H1 (cell line): ENCODE data around the gene RCAN3. TPM values are rescaled to one million over a fixed set of nuclear protein-coding genes. Genes with fewer than 3 reads are reported as not detected.

Experiments
- CHD7 ChIP-seq: fragments of 300-600 bp; sonication (generic); IDR thresholded peaks from 2 replicates; pipeline ENCODE4 v1.7.1; 2012; ENCODE audit warnings: low read length, moderate library complexity, mild to moderate bottlenecking, inconsistent platforms; ENCODE audit not compliant: insufficient replicate concordance
- RBBP5 ChIP-seq: IDR thresholded peaks from 2 replicates; pipeline ENCODE4 v1.7.1; 2012; ENCODE audit warnings: low read depth, mild to moderate bottlenecking, inconsistent platforms, low read length, moderate library complexity, borderline replicate concordance
- SRF ChIP-seq: IDR thresholded peaks from 2 replicates; pipeline ENCODE4 v1.6.1; 2011; ENCODE audit warnings: mild to moderate bottlenecking, low read depth, low read length, moderate library complexity
- SUZ12 ChIP-seq: fragments of 200-600 bp; sonication (generic); IDR thresholded peaks from 2 replicates; pipeline ENCODE4 v1.6.1; 2012; ENCODE audit warnings: mild to moderate bottlenecking, inconsistent platforms, low read length, moderate library complexity, mixed read lengths
- polyA plus RNA-seq, 7 experiments: library from polyadenylated mRNA; depleted of rRNA in 3 of 7; stranded (reverse) in 5 of 7; unstranded in 2 of 7; fragments of >200 nt in 5 of 7; fragments of 200-250 nt in 2 of 7; gene quantifications; 1 replicate in 5 of 7; 2 replicates in 1 of 7; 4 replicates in 1 of 7; pipeline versions ENCODE4 v1.2.1 to v1.2.3, GENCODE V29; 2011 to 2013; ENCODE audit warnings: missing spikeins in 2 of 7, mixed read lengths in 2 of 7
- total RNA-seq: library from RNA; stranded (reverse); fragmentation: NEBNext Ultra II Directional; extraction: Animal tissue kit (Norgen Biotek cat#: 25700); gene quantifications from 2 replicates; pipeline ENCODE4 v1.2.1, GENCODE V29; 2021

Gene RCAN3
- total and polyA plus RNA-seq, 2 of the 8 experiments (the other 6 are each of a cell fraction or from before 2014, with no cell fraction given): 5.6 to 16.6 TPM

DNA sequence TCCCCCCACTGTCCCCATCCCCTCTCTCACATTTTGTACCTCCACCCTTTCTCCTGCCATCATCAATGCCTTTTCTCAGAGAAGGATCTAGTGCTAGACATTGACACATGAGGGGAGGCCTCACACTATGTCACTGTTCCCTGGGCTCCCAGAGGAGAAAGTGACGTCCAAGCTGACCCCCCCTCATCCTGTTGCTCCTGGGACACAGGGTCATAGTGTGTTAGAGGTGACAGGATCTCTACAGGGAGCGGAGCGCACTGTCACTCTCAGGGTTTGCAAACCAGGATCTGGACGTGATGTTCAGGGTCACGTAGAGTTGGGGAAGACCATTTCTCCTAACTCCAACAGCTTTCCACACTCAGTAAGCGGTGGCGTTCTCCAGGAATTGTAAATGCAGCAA lies 55.8 kb downstream of the RCAN3 start (continued):
- TF ChIP-seq CHD7 (no peak), SRF (no peak), SUZ12 (no peak), RBBP5 (no peak)
- TF ChIP-seq, all 59 proteins: peak for 0
